ENCODE results near the gene BCAS1.

DNA sequence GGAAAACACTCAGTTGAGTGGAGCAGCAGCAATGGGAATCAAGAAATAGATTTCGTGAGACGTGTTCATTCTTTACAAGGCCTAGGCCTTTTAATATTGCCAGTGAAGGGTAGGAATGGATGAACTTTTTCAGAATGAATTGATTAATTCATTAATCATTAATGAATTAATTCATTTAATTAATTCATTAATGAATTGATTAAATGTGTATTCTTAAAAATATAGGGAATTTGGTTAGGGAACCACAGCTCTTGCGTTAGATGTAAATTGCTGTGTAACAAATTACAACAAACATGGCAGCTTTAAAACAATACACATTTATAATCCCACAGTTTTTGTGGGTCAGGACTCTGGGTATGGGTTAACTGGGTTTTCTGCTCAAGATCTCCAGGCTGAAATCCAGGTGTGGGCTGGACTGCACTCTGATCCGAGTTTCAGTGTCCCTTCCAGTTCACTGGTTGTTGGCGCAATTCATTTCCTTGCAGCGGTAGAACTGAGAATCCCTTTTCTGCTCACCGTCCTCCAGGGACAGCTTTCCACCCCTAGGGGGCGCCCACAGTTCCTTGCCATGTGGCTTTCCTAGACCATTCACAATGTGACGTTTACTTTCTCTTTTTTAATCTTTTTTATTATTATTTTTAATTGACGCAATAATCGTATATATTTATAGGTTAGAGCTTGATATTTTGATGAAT, 32.8 kb upstream of the BCAS1 start:
- no peak for TF ChIP-seq EP300 (IDR thresholded peaks at IDR 0.05; ENCODE audit: borderline replicate concordance in 1 of 2, control insufficient read depth in 1 of 2, low read depth in 2 of 2, low read length in 2 of 2)
- TF ChIP-seq, protein P1, sequence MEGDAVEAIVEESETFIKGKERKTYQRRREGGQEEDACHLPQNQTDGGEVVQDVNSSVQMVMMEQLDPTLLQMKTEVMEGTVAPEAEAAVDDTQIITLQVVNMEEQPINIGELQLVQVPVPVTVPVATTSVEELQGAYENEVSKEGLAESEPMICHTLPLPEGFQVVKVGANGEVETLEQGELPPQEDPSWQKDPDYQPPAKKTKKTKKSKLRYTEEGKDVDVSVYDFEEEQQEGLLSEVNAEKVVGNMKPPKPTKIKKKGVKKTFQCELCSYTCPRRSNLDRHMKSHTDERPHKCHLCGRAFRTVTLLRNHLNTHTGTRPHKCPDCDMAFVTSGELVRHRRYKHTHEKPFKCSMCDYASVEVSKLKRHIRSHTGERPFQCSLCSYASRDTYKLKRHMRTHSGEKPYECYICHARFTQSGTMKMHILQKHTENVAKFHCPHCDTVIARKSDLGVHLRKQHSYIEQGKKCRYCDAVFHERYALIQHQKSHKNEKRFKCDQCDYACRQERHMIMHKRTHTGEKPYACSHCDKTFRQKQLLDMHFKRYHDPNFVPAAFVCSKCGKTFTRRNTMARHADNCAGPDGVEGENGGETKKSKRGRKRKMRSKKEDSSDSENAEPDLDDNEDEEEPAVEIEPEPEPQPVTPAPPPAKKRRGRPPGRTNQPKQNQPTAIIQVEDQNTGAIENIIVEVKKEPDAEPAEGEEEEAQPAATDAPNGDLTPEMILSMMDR (IDR thresholded peaks at IDR 0.05 in 2 of 3, conservative IDR thresholded peaks at IDR 0.05 in 1 of 3; ENCODE audit: control insufficient read depth in 2 of 3, extremely low read depth in 1 of 3, insufficient read depth in 1 of 3, low read depth in 3 of 3, low read length in 3 of 3), result peak; percentile 80 to 90 (median 90)
- TF ChIP-seq DPF2 (IDR thresholded peaks at IDR 0.05), result no peak
- no peak for TF ChIP-seq TAF1 (IDR thresholded peaks at IDR 0.05; ENCODE audit: borderline replicate concordance, low read depth, low read length)
- TF ChIP-seq MTA2 (IDR thresholded peaks at IDR 0.05; ENCODE audit: low read depth), result no peak
- TF ChIP-seq, protein P2, sequence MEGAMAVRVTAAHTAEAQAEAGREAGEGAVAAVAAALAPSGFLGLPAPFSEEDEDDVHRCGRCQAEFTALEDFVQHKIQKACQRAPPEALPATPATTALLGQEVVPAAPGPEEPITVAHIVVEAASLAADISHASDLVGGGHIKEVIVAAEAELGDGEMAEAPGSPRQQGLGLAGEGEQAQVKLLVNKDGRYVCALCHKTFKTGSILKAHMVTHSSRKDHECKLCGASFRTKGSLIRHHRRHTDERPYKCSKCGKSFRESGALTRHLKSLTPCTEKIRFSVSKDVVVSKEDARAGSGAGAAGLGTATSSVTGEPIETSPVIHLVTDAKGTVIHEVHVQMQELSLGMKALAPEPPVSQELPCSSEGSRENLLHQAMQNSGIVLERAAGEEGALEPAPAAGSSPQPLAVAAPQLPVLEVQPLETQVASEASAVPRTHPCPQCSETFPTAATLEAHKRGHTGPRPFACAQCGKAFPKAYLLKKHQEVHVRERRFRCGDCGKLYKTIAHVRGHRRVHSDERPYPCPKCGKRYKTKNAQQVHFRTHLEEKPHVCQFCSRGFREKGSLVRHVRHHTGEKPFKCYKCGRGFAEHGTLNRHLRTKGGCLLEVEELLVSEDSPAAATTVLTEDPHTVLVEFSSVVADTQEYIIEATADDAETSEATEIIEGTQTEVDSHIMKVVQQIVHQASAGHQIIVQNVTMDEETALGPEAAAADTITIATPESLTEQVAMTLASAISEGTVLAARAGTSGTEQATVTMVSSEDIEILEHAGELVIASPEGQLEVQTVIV (IDR thresholded peaks at IDR 0.05; ENCODE audit: borderline replicate concordance, partially characterized antibody), result no peak
- no peak for TF ChIP-seq CHD2 (IDR thresholded peaks at IDR 0.05; ENCODE audit: borderline replicate concordance, low read depth, low read length)
